ENCODE data around the gene LDB2.

The LDB2 gene

GRCh38 chr4:16802044-16802443 is 96.4 kb downstream of the LDB2 start:
- no peak for DNase-seq (ENCODE audit: low read depth)

- no peak for DNase-seq (ENCODE audit: low read depth)
Observed at GRCh38 chr4:16801356-16801755, 97.1 kb downstream of the LDB2 start.

- DNase-seq (ENCODE audit: low read depth): no peak
Observed at GRCh38 chr4:16794816-16795445, 103.5 kb downstream of the LDB2 start.

GRCh38 chr4:16791460-16791859 is 107.0 kb downstream of the LDB2 start:
- DNase-seq (ENCODE audit: low read depth): no peak

GRCh38 chr4:16790508-16790907 is 107.9 kb downstream of the LDB2 start:
- no peak for DNase-seq (ENCODE audit: low read depth)

GRCh38 chr4:16788868-16789267 is 109.6 kb downstream of the LDB2 start:
- no peak for DNase-seq (ENCODE audit: low read depth)

GRCh38 chr4:16785793-16786527 is 112.5 kb downstream of the LDB2 start:
- DNase-seq (ENCODE audit: low read depth): no peak

GRCh38 chr4:16783119-16783518 is 115.3 kb downstream of the LDB2 start:
- DNase-seq (ENCODE audit: low read depth): no peak

GRCh38 chr4:16779028-16779675 is 119.3 kb downstream of the LDB2 start:
- no peak for DNase-seq (ENCODE audit: low read depth)

- DNase-seq (ENCODE audit: low read depth): no peak
Observed at GRCh38 chr4:16777726-16778125, 120.7 kb downstream of the LDB2 start.

GRCh38 chr4:16775411-16776154 is 122.9 kb downstream of the LDB2 start:
- DNase-seq (ENCODE audit: low read depth): no peak

GRCh38 chr4:16772366-16772850 is 126.0 kb downstream of the LDB2 start:
- DNase-seq (ENCODE audit: low read depth): no peak

GRCh38 chr4:16770710-16771285 is 127.6 kb downstream of the LDB2 start:
- DNase-seq (ENCODE audit: low read depth): no peak

GRCh38 chr4:16767861-16768260 is 130.6 kb downstream of the LDB2 start:
- no peak for DNase-seq (ENCODE audit: low read depth)

- DNase-seq (ENCODE audit: low read depth): no peak
Observed at GRCh38 chr4:16767251-16767650, 131.2 kb downstream of the LDB2 start.

- DNase-seq (ENCODE audit: low read depth): no peak
Observed at GRCh38 chr4:16765546-16765945, 132.9 kb downstream of the LDB2 start.

- no peak for DNase-seq (ENCODE audit: low read depth)
Observed at GRCh38 chr4:16764622-16765021, 133.8 kb downstream of the LDB2 start.

GRCh38 chr4:16760617-16761363 is 137.7 kb downstream of the LDB2 start:
- DNase-seq (ENCODE audit: low read depth): no peak

GRCh38 chr4:16759931-16760582 is 138.4 kb downstream of the LDB2 start:
- DNase-seq (ENCODE audit: low read depth): no peak

GRCh38 chr4:16758816-16759215 is 139.6 kb downstream of the LDB2 start:
- no peak for DNase-seq (ENCODE audit: low read depth)

GRCh38 chr4:16758255-16758654 is 140.2 kb downstream of the LDB2 start:
- DNase-seq (ENCODE audit: low read depth): no peak

Data from stimulated activated CD8-positive, alpha-beta memory T cell treated with anti-CD3 and anti-CD28 coated beads, Interleukin-12 subunit alpha, Interleukin-12 subunit beta, amount 100 ng/mL, for 4 hours (primary cell).